Thyroid gland (tissue), 4 donors: Measurements from ENCODE around the gene FNDC3B. TPM values are rescaled to one million over a fixed set of nuclear protein-coding genes. Genes with fewer than 3 reads are reported as not detected.
A peak's percentile ranks its signal among the peaks of the same experiment; 100 is the strongest.

Experiments used
- DNase-seq, 2 donors: peaks; one replicate each; pipeline ENCODE4 v3.0.0-alpha.2; 2019
- H3K27ac ChIP-seq, 3 donors: fragments of 200-600 bp; sonication (generic); 1 replicate in 2 of 3; 2 replicates in 1 of 3; pipeline ENCODE4 v1.5.1; 2016 to 2019; ENCODE audit warnings: mild to moderate bottlenecking in 1 of 3, moderate library complexity in 1 of 3
- H3K27me3 ChIP-seq: fragments of 200-600 bp; sonication (generic); one replicate; pipeline ENCODE4 v1.5.1; 2019
- H3K36me3 ChIP-seq, 2 donors: fragments of 200-600 bp; sonication (generic); one replicate each; pipeline ENCODE4 v1.5.1; 2016 to 2019
- H3K4me1 ChIP-seq, 2 donors: fragments of 200-600 bp; sonication (generic); one replicate each; pipeline ENCODE4 v1.5.1; 2017 to 2019
- H3K4me3 ChIP-seq, 3 donors: fragments of 200-600 bp; sonication (generic); replicated peaks in 1 of 3; 1 replicate in 2 of 3; 2 replicates in 1 of 3; pipeline ENCODE4 v1.5.1; 2016; ENCODE audit warnings: mild to moderate bottlenecking in 1 of 3
- H3K9me3 ChIP-seq: fragments of 200-600 bp; sonication (generic); one replicate; pipeline ENCODE4 v1.5.1; 2017
- POLR2A ChIP-seq, 2 donors: fragments of 450-650 bp; IDR thresholded peaks; one replicate each; pipeline ENCODE4 v1.6.1; 2017; ENCODE audit warnings: antibody characterized with exemption in 2 of 2, mild to moderate bottlenecking in 2 of 2, moderate library complexity in 1 of 2
- WGBS, 2 donors: methylation state at CpG; one replicate each; pipeline ENCODE4 v1.1.5; 2017; 5-methylcytosine and 5-hydroxymethylcytosine counted together
- intact Hi-C: fragments of 100-400 bp; cut with DNase I; formaldehyde crosslinking; loops from one replicate; pipeline ENCODE4 v1.15.1; 2023
- small RNA-seq: library from RNA; depleted of rRNA; stranded (forward); fragments of <200 nt; gene quantifications from one replicate; pipeline ENCODE3, GENCODE V24; 2016
- total RNA-seq, 4 donors: library from RNA; depleted of rRNA; stranded (reverse); fragments of >200 nt; gene quantifications; one replicate each; pipeline ENCODE4 v1.2.3, GENCODE V29; 2016
- TF ChIP-seq, protein P1 (sequence below), 6 experiments: fragments of 200-600 bp in 3 of 6; fragments of 450-650 bp in 3 of 6; sonication (generic) in 3 of 6; IDR thresholded peaks; one replicate each; pipeline ENCODE4 v1.5.1; 2016 to 2019; ENCODE audit warnings: antibody characterized with exemption in 6 of 6, mild to moderate bottlenecking in 2 of 6, inconsistent platforms in 1 of 6, moderate library complexity in 1 of 6

FNDC3B gene
- total RNA-seq, 4 donors from 2014 or later: 118 to 172 (median 146) TPM

DNA sequence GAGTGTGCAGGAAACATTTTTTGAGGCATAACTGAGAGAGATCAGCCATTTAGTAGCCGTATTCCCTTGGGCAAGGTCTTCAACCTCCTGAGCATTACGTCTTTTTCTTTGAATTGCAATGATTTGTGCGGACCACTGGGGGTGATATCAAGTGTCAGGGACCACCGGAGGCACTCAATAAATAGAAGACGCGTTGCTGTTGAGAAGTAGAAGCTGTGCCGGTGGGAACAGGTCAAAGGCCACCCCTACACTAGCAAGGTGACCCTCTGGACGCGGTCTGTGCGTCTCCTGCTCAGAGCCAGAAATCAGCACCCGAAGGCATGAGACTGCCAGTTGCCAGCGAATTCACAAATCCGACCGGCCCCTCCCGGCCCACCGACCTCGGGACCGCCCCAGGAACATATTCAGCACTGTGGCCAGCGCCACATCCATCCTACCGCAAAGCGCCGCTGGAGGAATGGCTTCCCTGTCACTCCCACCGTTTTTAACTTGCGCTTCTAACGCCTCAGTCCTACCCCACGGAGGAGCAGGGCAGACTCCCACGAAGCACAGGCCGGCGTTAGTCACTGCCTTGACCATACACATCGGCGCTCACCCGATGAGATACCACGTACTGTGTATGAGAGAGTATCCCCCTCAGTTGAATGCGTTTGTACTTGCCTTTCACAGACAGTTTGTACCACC, 410.2 kb downstream of the FNDC3B start:
- Histone ChIP-seq H3K9me3 (no peaks in the 10 kb centered on the region), H3K4me1 (peaks cover 0 to 11% of the 10 kb centered on the region in 2 donors), H3K36me3 (no peaks in the 10 kb centered on the region), H3K27me3 (peaks cover 15% of the 10 kb centered on the region), H3K4me3 (no peak overlapping the region), H3K27ac (no peak overlapping the region)
- intact Hi-C loops: no loop called here
- TF ChIP-seq POLR2A (IDR thresholded peaks at IDR 0.05): no peak
- TF ChIP-seq, protein P1, sequence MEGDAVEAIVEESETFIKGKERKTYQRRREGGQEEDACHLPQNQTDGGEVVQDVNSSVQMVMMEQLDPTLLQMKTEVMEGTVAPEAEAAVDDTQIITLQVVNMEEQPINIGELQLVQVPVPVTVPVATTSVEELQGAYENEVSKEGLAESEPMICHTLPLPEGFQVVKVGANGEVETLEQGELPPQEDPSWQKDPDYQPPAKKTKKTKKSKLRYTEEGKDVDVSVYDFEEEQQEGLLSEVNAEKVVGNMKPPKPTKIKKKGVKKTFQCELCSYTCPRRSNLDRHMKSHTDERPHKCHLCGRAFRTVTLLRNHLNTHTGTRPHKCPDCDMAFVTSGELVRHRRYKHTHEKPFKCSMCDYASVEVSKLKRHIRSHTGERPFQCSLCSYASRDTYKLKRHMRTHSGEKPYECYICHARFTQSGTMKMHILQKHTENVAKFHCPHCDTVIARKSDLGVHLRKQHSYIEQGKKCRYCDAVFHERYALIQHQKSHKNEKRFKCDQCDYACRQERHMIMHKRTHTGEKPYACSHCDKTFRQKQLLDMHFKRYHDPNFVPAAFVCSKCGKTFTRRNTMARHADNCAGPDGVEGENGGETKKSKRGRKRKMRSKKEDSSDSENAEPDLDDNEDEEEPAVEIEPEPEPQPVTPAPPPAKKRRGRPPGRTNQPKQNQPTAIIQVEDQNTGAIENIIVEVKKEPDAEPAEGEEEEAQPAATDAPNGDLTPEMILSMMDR (IDR thresholded peaks at IDR 0.05): no peak
- 8% methylated on average over 27 to 29 of the region's 34 CpGs for WGBS, 2 donors
- DNase-seq: peak; percentile 8 to 39

Small RNAs within 50 kb of the gene (small RNA-seq; reads per million reads assigned to genes)
- gene RN7SL141P: not detected

Other genes with a start within 250 kb of the FNDC3B start
- 10 to 100 TPM; 13.0 to 21.7 (median 19.8) TPM for gene PLD1, start 229.1 kb upstream of the FNDC3B start, total RNA-seq
- gene TMEM212, start 196.2 kb upstream of the FNDC3B start, total RNA-seq: not detected